ENCODE data around the gene CCDC60.

Gene CCDC60

GRCh38 chr12:119383206-119383605 is 48.7 kb downstream of the CCDC60 start:
- ChIA-PET POLR2A (no interaction called here), CTCF (no interaction called here)

DNA sequence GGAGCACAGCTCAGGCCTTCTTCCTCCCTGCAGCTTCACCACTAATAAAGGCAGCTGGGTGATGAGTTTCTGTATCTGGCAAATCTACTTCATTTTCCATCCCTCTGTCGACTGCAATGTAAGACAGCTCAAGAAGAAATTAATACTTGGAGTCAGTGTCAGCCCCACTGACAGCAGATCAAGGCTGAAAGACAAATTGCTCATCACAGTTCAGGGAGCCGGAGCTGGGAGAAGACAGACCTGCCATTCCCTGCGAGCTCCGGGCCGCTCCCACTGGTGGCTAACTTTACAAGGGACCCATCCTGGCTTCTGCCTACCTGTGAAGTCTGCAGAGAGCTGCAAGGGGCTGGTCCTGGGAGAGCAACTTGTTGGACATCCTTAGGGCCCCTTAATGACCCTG is 49.8 kb downstream of the CCDC60 start:
- ChIA-PET POLR2A (no interaction called here), CTCF (no interaction called here)
- no peak for DNase-seq (ENCODE audit: extremely low spot score)
- TF ChIP-seq SUZ12 (IDR thresholded peaks at IDR 0.05), result no peak
- TF ChIP-seq ZNF384 (IDR thresholded peaks at IDR 0.05), result no peak
- TF ChIP-seq CTBP1 (IDR thresholded peaks at IDR 0.05; ENCODE audit: borderline replicate concordance), result no peak
- no peak for TF ChIP-seq FOXM1 (IDR thresholded peaks at IDR 0.05; ENCODE audit: borderline replicate concordance)
- no peak for TF ChIP-seq BHLHE40 (IDR thresholded peaks at IDR 0.05; ENCODE audit: borderline replicate concordance)
- no peak for TF ChIP-seq PKNOX1 (IDR thresholded peaks at IDR 0.05)
- no peak for TF ChIP-seq ARNT (IDR thresholded peaks at IDR 0.05)
- no peak for TF ChIP-seq SP1 (IDR thresholded peaks at IDR 0.05)
- no peak for TF ChIP-seq FOXA1 (IDR thresholded peaks at IDR 0.05)
- no peak for TF ChIP-seq LEF1 (IDR thresholded peaks at IDR 0.05; ENCODE audit: borderline replicate concordance)
- TF ChIP-seq TARDBP (IDR thresholded peaks at IDR 0.05), result no peak
- TF ChIP-seq HDGF (IDR thresholded peaks at IDR 0.05; ENCODE audit: borderline replicate concordance), result no peak
- TF ChIP-seq ELF4 (IDR thresholded peaks at IDR 0.05), result no peak
- no peak for TF ChIP-seq FOXK2 (IDR thresholded peaks at IDR 0.05)
- TF ChIP-seq NFRKB (IDR thresholded peaks at IDR 0.05), result no peak
- no peak for TF ChIP-seq L3MBTL2 (conservative IDR thresholded peaks at IDR 0.05)

More at GRCh38 chr12:119383206-119383605, 48.7 kb downstream of the CCDC60 start:
- TF ChIP-seq HDGF (IDR thresholded peaks at IDR 0.05; ENCODE audit: borderline replicate concordance) (no peak), NFRKB (IDR thresholded peaks at IDR 0.05) (no peak), ELF4 (IDR thresholded peaks at IDR 0.05) (no peak), SP1 (IDR thresholded peaks at IDR 0.05) (no peak), ARNT (IDR thresholded peaks at IDR 0.05) (no peak), CTBP1 (IDR thresholded peaks at IDR 0.05; ENCODE audit: borderline replicate concordance) (no peak), TARDBP (IDR thresholded peaks at IDR 0.05) (no peak), PKNOX1 (IDR thresholded peaks at IDR 0.05) (no peak), L3MBTL2 (conservative IDR thresholded peaks at IDR 0.05) (no peak), LEF1 (IDR thresholded peaks at IDR 0.05; ENCODE audit: borderline replicate concordance) (no peak), ZNF384 (IDR thresholded peaks at IDR 0.05) (no peak), SUZ12 (IDR thresholded peaks at IDR 0.05) (no peak), FOXM1 (IDR thresholded peaks at IDR 0.05; ENCODE audit: borderline replicate concordance) (no peak), FOXK2 (IDR thresholded peaks at IDR 0.05) (no peak), BHLHE40 (IDR thresholded peaks at IDR 0.05; ENCODE audit: borderline replicate concordance) (no peak), FOXA1 (IDR thresholded peaks at IDR 0.05) (no peak)
- DNase-seq (ENCODE audit: extremely low spot score), result no peak

DNA sequence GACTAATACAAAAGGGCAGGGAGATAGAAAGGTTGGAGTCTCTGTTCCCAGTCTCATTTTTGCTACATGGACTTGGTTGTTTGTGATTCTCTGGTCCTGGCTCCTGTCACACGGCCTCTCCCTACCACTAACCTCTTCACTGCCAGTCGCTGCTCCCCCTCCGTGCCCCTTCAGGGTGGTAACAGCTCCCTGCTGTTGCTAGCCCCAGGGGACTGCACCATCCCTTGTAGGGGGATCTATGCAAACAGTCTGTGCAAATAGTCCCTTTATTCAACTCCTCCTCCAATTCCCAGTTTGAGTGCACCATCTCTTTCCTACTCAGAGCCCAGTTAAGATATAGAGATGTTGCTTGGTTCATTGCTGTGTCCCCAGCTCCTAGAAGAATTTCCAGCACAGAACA is 51.1 kb downstream of the CCDC60 start:
- no peak for TF ChIP-seq L3MBTL2 (conservative IDR thresholded peaks at IDR 0.05)
- no peak for TF ChIP-seq FOXM1 (IDR thresholded peaks at IDR 0.05; ENCODE audit: borderline replicate concordance)
- no peak for TF ChIP-seq TARDBP (IDR thresholded peaks at IDR 0.05)
- TF ChIP-seq HDGF (IDR thresholded peaks at IDR 0.05; ENCODE audit: borderline replicate concordance), result no peak
- TF ChIP-seq BHLHE40 (IDR thresholded peaks at IDR 0.05; ENCODE audit: borderline replicate concordance), result no peak
- CTCF ChIA-PET, result no interaction called here
- DNase-seq (ENCODE audit: extremely low spot score), result no peak
- POLR2A ChIA-PET, result no interaction called here

DNA sequence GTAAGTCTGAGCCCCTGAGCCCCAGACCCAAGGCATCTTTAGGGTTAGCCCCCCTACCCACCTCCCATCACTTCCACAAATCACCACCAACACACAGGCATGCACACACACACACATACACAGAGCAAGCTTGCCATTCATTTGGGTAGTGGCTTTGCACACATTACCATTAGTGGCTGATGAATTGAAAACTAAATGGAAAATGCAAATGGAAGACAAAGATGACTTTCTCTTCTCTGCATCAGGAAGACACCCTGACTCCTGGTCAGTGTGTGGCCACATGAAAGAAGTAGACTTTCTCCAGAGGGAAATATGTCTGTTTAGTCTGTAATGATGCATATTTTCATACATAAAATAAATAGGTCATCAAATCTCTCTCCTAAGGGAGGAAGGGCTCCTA is 55.2 kb downstream of the CCDC60 start:
- TF ChIP-seq LEF1 (IDR thresholded peaks at IDR 0.05; ENCODE audit: borderline replicate concordance), result no peak
- no peak for TF ChIP-seq ELF4 (IDR thresholded peaks at IDR 0.05)
- TF ChIP-seq ARNT (IDR thresholded peaks at IDR 0.05), result no peak
- no peak for TF ChIP-seq FOXA1 (IDR thresholded peaks at IDR 0.05)
- no peak for TF ChIP-seq SUZ12 (IDR thresholded peaks at IDR 0.05)
- no peak for TF ChIP-seq PKNOX1 (IDR thresholded peaks at IDR 0.05)
- no peak for TF ChIP-seq CTBP1 (IDR thresholded peaks at IDR 0.05; ENCODE audit: borderline replicate concordance)
- TF ChIP-seq SP1 (IDR thresholded peaks at IDR 0.05), result no peak
- TF ChIP-seq BHLHE40 (IDR thresholded peaks at IDR 0.05; ENCODE audit: borderline replicate concordance), result no peak
- TF ChIP-seq TARDBP (IDR thresholded peaks at IDR 0.05), result no peak
- TF ChIP-seq ZNF384 (IDR thresholded peaks at IDR 0.05), result no peak
- TF ChIP-seq FOXK2 (IDR thresholded peaks at IDR 0.05), result no peak
- CTCF ChIA-PET, result no interaction called here
- POLR2A ChIA-PET, result no interaction called here
- no peak for DNase-seq (ENCODE audit: extremely low spot score)

DNA sequence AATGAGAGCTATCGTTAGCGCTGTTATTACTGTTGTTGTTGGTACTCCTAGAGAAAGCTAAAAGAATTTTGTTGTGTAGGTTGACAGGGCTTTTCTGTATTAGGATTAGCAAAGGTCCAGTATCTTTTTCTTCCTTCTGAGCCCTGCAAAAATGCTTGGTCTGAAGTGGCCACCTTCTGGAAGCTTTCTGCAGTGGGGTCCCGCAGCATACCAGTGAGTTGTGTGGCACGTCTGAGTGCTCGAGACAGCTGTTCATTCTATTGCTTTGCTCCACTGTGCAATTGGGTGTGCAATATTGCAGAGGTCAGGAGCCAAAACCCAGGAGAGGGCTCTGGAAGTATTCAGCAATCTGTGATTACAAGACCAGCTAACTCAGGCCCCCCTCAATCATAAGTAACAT is 57.1 kb downstream of the CCDC60 start:
- CTCF ChIA-PET, result interaction anchor here (1.1 kb wide), 1 partner anchor 21 kb away, joined by 3 read pairs; no protein-coding TSS in a partner anchor
- POLR2A ChIA-PET, result no interaction called here
- DNase-seq (ENCODE audit: extremely low spot score), result no peak
- TF ChIP-seq TARDBP (IDR thresholded peaks at IDR 0.05), result no peak
- no peak for TF ChIP-seq SP1 (IDR thresholded peaks at IDR 0.05)
- no peak for TF ChIP-seq ZNF384 (IDR thresholded peaks at IDR 0.05)
- no peak for TF ChIP-seq BHLHE40 (IDR thresholded peaks at IDR 0.05; ENCODE audit: borderline replicate concordance)
- TF ChIP-seq LEF1 (IDR thresholded peaks at IDR 0.05; ENCODE audit: borderline replicate concordance), result no peak

GRCh38 chr12:119393677-119394076 is 59.1 kb downstream of the CCDC60 start:
- TF ChIP-seq CTBP1 (IDR thresholded peaks at IDR 0.05; ENCODE audit: borderline replicate concordance), result no peak
- TF ChIP-seq ARNT (IDR thresholded peaks at IDR 0.05), result no peak
- no peak for TF ChIP-seq FOXK2 (IDR thresholded peaks at IDR 0.05)
- TF ChIP-seq LEF1 (IDR thresholded peaks at IDR 0.05; ENCODE audit: borderline replicate concordance), result no peak
- no peak for TF ChIP-seq NFRKB (IDR thresholded peaks at IDR 0.05)
- ChIA-PET CTCF (no interaction called here), POLR2A (no interaction called here)
- no peak for DNase-seq (ENCODE audit: extremely low spot score)

- TF ChIP-seq BHLHE40 (IDR thresholded peaks at IDR 0.05; ENCODE audit: borderline replicate concordance) (no peak), ZNF384 (IDR thresholded peaks at IDR 0.05) (no peak), HDGF (IDR thresholded peaks at IDR 0.05; ENCODE audit: borderline replicate concordance) (no peak), FOXA1 (IDR thresholded peaks at IDR 0.05) (no peak), L3MBTL2 (conservative IDR thresholded peaks at IDR 0.05) (no peak), SP1 (IDR thresholded peaks at IDR 0.05) (no peak), ARNT (IDR thresholded peaks at IDR 0.05) (no peak), ELF4 (IDR thresholded peaks at IDR 0.05) (no peak), NFRKB (IDR thresholded peaks at IDR 0.05) (no peak), FOXM1 (IDR thresholded peaks at IDR 0.05; ENCODE audit: borderline replicate concordance) (no peak), FOXK2 (IDR thresholded peaks at IDR 0.05) (no peak), SUZ12 (IDR thresholded peaks at IDR 0.05) (no peak)
- ChIA-PET POLR2A (no interaction called here), CTCF (no interaction called here)
- DNase-seq (ENCODE audit: extremely low spot score), result no peak
These were observed 63.0 kb downstream of the CCDC60 start for GRCh38 chr12:119397540-119397939.
